GM19372 (cell line): ENCODE results near the gene IZUMO4.
"Not testable (repeated sequence)": the region's sequence is repeated elsewhere in the genome, so short reads cannot be mapped to it uniquely, and the experiment has no call there.

Experiments used
- ATAC-seq: cut with Tn5 transposase; IDR thresholded peaks from one replicate; pipeline ENCODE4 v1.9.1; 2021; ENCODE audit warnings: mild to moderate bottlenecking, low read depth, moderate library complexity; ENCODE audit not compliant: unreplicated experiment

IZUMO4 gene

DNA sequence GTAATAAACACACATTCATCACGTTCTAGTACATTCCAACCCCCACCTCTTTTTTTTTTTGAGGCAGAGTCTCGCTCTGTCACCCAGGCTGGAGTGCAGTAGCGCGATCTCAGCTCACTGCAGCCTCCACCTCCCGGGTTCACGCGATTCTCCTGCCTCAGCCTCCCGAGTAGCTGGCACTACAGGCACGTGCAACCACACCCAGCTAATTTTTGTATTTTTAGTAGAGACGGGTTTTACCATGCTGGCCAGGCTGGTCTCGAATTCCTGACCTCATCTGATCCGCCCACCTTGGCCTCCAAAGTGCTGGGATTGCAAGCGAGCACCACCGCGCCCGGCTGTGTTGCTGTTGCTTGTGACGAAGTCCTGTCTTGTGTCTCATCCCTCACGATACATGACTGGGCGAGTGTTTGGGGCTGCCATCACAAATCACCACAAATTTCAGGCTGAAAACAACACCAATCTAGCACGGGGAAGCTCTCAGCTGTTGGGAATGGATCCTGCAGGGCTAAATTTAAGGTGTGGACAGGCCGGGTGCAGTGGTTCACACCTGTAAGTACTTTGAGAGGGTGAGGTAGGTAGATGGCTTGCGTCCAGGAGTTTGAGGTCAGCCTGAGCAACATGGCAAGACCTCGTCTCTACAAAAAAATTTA, 16.3 kb upstream of the IZUMO4 start:
- no peak for ATAC-seq

- no peak for ATAC-seq
Observed at GRCh38 chr19:2081873-2082810, 14.6 kb upstream of the IZUMO4 start.

GRCh38 chr19:2083174-2083854, 13.4 kb upstream of the IZUMO4 start:
- ATAC-seq: no peak

GRCh38 chr19:2084993-2085720, 11.6 kb upstream of the IZUMO4 start:
- ATAC-seq: peak; percentile 44

DNA sequence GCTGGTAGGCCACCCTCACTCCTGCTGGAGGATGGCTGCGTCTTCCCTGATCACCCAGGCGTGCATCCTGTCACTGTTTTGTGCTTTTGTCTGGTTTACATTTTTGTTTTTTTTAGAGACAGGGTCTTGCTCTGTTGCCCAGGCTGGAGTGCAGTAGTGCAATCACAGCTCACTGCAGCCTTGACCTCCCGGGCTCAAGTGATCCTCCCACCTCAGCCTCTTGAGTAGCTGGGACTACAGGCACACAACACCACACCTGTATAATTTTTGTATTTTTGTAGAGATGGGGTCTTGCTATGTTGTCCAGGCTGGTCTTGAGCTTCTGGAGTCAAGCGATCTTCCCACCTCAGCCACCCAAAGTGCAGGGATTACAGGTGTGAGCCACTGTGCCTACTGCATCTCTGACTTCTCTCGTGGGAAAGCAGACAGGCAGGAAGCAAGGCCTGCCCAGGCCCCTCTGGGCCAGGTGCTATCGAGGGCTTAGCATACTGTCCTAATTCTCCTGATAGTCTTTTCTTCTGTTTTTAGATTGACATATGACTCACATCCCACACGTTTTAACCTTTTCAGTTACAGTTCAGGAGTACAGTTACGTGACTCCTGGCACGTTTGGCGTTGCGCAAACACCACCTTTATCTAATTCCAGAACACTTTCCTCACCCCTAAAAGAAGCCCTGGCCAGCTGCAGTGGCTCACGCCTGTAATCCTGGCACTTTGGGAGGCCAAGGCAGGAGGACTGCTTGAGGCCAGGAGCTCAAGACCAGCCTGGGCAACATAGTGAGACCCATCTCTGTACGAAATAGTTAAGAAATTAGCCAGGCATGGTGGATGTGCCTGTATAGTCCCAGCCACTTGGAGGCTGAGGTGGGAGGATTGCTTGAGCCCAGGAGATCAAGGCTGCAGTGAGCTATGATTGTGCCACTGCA, 9.8 kb upstream of the IZUMO4 start:
- ATAC-seq: not testable (repeated sequence)

DNA sequence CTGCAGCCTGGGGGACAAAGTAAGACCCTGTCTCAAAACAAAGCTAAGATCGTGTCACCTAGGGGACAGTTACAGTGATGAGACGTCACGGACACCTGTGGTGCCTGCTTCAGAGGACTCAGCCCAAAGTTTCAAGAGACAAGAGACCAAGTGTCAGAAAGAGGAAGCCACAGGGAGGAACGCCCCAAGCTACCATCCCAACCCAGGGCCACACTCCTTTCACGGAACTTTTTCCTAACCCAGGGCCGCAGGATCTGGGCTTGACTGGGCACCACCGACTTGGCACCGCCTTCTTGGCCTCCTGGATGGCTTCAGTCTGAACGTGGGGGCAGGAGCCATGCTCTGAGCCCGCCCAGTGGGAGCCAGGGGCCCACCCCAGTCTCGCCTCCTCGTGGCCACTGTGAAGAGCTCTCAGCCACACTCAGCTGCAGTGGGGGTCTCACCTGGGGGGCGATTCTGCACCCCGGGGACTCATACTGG, 9.1 kb upstream of the IZUMO4 start:
- ATAC-seq: no peak

DNA sequence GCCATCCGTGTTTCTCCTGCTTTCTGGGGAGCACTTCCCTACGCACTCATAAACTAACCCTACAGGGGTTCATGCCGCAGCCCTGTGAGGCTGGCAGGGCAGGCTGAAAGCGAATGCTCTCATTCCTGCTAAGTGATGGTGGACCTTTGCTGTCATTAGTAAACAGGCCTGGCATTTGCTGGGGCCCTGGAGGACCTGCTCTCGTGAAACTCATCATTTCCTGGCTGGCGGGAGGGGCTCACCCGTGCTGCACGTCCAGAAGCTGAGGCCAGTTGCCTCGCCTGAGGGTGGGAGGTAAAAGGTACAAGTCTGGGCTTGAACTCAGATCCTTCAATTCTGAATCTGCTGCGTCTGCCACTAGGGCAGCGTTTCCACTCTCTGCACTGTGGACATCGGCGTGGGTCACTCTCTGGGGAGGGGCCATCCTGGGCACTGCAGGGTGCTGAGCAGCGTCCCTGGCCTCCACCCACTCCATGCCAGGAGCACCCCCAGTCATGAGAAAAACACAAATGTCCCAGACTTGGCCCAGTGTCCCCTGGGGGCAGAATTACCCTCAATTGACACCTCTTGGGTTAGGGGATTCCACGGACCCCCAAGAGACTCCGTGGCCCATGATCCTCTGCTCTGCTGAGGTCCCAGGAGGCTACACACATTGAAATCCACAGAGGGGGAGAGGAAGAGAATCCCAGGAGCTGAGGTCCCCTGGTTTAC, 7.6 kb upstream of the IZUMO4 start:
- no peak for ATAC-seq

GRCh38 chr19:2089727-2090053, 7.0 kb upstream of the IZUMO4 start:
- ATAC-seq: no peak

DNA sequence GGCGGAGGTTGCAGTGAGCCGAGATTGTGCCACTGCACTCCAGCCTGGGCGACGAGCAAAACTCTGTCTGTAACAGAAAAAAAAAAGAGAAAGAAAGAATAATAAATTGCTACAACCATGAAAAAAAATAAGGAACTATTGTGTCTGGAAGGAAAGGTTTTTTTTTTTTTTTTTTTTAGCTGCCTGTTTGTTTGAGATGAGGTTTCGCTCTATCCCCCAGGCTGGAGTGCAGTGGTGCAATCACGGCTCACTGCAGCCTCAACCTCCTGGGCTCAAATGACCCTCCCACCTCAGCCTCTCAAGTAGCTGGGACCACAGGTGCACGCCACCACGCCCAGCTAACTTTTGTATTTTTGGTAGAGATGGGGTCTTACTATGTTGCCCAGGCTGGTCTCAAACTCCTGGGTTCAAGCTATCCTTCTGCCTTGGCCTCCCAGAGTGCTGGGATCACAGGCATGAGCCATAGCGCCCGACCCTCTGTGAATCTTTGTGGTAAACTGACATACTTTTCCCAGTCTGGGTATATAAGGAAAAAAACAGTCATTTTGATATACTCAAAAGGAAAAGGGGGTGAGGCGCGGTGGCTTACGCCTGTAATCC, 4.7 kb upstream of the IZUMO4 start:
- ATAC-seq: not testable (repeated sequence)

GRCh38 chr19:2096034-2096479, 658 bp upstream of the IZUMO4 start, which contains the start of gene MOB3A:
TSS of gene MOB3A (minus strand) at chr19:2096326. CDS start at chr19:2078560, 17,766 bp downstream.
- peak; percentile 22 for ATAC-seq

GRCh38 chr19:2097203-2097885, 629 bp downstream of the IZUMO4 start:
- no peak for ATAC-seq

- no peak for ATAC-seq
Observed at GRCh38 chr19:2097886-2098327, 1.2 kb downstream of the IZUMO4 start.

DNA sequence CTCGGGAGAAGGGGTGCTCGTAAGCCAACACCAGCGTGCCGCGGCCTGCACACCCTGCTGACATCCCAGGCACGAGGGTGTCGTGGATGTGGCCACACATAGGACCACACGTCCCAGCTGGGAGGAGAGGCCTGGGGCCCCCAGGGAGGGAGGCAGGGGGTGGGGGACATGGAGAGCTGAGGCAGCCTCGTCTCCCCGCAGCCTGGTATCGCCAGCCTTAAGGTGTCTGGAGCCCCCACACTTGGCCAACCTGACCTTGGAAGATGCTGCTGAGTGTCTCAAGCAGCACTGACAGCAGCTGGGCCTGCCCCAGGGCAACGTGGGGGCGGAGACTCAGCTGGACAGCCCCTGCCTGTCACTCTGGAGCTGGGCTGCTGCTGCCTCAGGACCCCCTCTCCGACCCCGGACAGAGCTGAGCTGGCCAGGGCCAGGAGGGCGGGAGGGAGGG, 2.4 kb downstream of the IZUMO4 start:
- no peak for ATAC-seq

DNA sequence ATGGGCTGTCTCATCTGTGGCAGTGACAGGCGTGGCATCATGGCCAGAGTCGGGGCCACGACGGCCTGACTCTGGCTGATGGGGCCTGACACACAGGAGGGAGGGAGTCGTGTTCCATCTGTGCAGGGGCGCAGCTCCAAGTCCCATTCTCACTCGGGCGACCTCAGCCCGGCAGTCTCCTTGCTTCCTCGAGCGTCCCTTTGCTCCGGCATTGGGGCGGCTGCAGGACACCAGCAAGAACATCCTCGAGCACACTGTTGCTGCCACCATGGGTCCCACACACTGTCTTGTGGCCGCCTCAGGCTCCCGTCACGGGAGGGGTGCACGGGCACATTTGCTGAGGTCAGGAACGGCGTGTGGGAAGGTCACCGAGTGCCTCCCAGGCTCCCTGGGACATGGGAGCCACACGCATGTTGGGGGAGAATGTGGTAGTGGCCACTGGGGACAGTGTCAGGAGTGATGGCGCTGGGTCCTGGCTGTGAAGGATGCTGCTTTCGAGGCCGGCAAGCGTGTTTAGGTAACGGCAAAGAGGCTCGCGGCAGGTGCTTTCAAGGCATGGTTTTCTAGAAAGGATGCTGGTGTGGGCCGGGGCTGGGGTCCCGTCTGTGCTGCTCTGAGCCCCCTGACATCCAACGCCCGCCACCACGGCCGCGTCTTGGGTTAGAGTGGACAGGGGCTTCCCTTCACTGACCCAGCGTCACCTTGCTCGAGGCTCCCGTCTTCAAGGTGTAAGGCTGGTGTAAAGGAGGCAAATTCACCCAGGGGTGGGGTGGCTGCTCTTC, 3.4 kb downstream of the IZUMO4 start:
- ATAC-seq: no peak

DNA sequence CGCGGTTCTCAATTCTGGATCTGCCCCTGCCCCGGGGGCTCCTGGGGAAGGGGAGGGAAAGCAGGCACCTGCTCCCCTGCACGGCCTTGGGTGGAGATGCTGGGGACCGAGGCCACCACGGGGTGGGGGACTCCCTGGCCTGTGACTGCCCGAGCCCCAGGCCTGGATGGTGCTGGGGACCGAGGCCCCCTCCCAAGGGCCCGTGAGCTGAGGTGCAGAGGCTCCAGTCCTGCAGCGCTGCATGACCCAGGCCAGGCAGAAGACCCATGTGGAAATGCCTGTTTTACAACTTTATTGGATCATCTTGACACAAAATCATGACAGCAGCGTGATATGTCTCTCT, 4.0 kb downstream of the IZUMO4 start:
- no peak for ATAC-seq

DNA sequence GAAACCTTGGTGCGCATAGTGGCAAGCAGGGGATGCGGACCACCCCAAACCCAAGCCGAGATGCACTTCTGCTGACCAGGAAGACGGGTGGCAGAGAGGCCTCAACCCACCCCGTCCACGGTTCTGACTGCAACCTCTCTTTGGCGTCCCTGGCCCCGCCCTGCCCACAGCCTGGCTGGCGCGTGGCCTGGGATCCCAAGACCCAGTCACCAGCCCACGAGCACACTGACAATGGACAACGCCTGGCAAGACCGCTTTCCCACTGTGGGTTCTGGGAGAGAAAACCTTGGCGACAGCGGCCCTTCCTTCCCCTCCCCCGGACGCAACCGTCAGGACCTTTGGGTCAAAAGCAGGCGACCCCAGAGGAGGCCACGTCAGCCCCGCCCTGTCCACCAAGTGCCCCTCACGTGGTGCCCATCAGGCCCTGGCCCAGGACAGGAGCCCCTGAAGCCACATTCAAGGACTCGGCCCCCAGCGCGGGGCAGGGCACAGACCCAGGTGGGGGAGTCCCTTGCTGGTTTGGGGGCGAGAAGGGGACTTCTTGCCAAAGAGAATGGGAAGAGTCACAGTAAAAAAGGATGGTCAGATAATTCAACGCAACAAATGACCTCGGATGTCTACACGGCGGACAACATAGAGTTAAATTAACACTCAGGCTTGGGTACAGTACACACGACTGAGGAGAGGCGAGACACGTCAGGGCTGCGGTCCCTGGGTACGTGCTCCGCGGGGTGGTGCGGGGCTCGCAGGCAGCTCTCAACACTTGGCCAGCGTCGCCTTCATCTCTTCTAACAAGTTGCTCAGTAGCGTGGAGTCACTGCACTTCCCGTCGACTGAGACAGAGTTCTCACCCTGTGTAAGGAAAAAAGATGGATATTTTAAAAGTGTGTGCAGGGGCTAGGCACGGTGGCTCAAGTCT, 5.0 kb downstream of the IZUMO4 start:
- ATAC-seq: no peak
